Testis (tissue), 3 donors: Measurements from ENCODE around the gene NTMT1. TPM values are rescaled to one million over a fixed set of nuclear protein-coding genes. Genes with fewer than 3 reads are reported as not detected.

Experiments used
- DNase-seq: peaks from one replicate; pipeline ENCODE4 v3.0.0-alpha.2; 2019
- H3K27ac ChIP-seq, 2 donors: fragments of 200-600 bp; sonication (generic); one replicate each; pipeline ENCODE4 v1.5.1; 2019
- H3K27me3 ChIP-seq: fragments of 200-600 bp; sonication (generic); one replicate; pipeline ENCODE4 v1.5.1; 2019
- H3K36me3 ChIP-seq: fragments of 200-600 bp; sonication (generic); one replicate; pipeline ENCODE4 v1.5.1; 2017; ENCODE audit warnings: low read depth; ENCODE audit errors: missing control alignments
- H3K4me1 ChIP-seq: fragments of 200-600 bp; sonication (generic); one replicate; pipeline ENCODE4 v1.5.1; 2019
- H3K4me3 ChIP-seq, 2 donors: fragments of 200-600 bp; sonication (generic); one replicate each; pipeline ENCODE4 v1.5.1; 2017 to 2019
- H3K9me3 ChIP-seq: fragments of 200-600 bp; sonication (generic); one replicate; pipeline ENCODE4 v1.5.1; 2017
- POLR2A ChIP-seq: fragments of 450-650 bp; IDR thresholded peaks from one replicate; pipeline ENCODE4 v1.6.1; 2017; ENCODE audit warnings: antibody characterized with exemption, mild to moderate bottlenecking, moderate library complexity
- WGBS, 2 donors: methylation state at CpG; one replicate each; pipeline ENCODE4 v1.1.5; 2018; 5-methylcytosine and 5-hydroxymethylcytosine counted together
- intact Hi-C: fragments of 100-400 bp; cut with DNase I; formaldehyde crosslinking; loops from one replicate; pipeline ENCODE4 v1.15.1; 2023; ENCODE audit warnings: low total_unique reads
- polyA plus RNA-seq: library from polyadenylated mRNA; stranded (reverse); fragments of 350-450 nt; fragmentation: Illumina TruSeq; extraction: RNeasy Lipid Tissue Mini Kit (QIAGEN cat#74804); gene quantifications from one replicate; pipeline ENCODE4 v1.2.3, GENCODE V29; 2014; ENCODE audit warnings: low read depth, low replicate concordance; ENCODE audit not compliant: insufficient read depth
- total RNA-seq, 2 donors: library from RNA; depleted of rRNA; stranded (reverse); fragments of >200 nt; gene quantifications; one replicate each; pipeline ENCODE4 v1.2.3, GENCODE V29; 2016
- TF ChIP-seq, protein P1 (sequence below), 3 experiments: fragments of 450-650 bp in 2 of 3; fragments of 200-600 bp in 1 of 3; sonication (generic) in 1 of 3; IDR thresholded peaks; one replicate each; pipeline ENCODE4 v1.5.1; 2016 to 2019; ENCODE audit warnings: antibody characterized with exemption in 3 of 3, mild to moderate bottlenecking in 2 of 3, moderate library complexity in 1 of 3

Gene NTMT1
- total and polyA plus RNA-seq, 3 donors from 2014 or later = 71.8 to 189 (median 82.6) TPM

DNA sequence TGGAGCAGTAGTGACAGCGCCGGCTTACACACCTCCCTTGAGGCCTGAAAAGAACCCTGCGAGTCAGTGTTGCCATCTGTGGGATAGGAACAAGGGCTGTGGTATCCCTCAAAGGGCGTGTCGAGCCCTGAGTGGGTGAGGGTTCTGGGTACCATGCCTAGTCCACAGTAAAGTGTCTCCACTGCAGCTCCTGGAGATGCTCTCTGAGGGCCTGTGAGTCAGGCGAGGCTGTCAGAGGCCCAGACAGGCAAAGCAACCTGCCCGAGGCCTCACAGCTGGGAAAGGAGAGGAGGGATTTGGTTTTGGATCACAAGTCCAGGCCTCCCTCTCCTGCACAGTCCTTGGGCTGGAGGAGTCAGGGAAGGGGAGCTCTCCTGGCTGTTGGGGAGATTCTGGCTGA lies 45.6 kb downstream of the NTMT1 start:
- no peak for DNase-seq
- WGBS, 2 donors = 89 to 91% methylated on average over 7 of the region's 7 CpGs
- Histone ChIP-seq H3K4me3 (no peak overlapping the region), H3K27ac (no peak overlapping the region), H3K4me1 (peaks cover 4% of the 10 kb centered on the region), H3K9me3 (no peaks in the 10 kb centered on the region), H3K36me3 (no peaks in the 10 kb centered on the region), H3K27me3 (no peaks in the 10 kb centered on the region)
- intact Hi-C loops = no loop called here
- TF ChIP-seq, protein P1, sequence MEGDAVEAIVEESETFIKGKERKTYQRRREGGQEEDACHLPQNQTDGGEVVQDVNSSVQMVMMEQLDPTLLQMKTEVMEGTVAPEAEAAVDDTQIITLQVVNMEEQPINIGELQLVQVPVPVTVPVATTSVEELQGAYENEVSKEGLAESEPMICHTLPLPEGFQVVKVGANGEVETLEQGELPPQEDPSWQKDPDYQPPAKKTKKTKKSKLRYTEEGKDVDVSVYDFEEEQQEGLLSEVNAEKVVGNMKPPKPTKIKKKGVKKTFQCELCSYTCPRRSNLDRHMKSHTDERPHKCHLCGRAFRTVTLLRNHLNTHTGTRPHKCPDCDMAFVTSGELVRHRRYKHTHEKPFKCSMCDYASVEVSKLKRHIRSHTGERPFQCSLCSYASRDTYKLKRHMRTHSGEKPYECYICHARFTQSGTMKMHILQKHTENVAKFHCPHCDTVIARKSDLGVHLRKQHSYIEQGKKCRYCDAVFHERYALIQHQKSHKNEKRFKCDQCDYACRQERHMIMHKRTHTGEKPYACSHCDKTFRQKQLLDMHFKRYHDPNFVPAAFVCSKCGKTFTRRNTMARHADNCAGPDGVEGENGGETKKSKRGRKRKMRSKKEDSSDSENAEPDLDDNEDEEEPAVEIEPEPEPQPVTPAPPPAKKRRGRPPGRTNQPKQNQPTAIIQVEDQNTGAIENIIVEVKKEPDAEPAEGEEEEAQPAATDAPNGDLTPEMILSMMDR (IDR thresholded peaks at IDR 0.05) = no peak
- no peak for TF ChIP-seq POLR2A

DNA sequence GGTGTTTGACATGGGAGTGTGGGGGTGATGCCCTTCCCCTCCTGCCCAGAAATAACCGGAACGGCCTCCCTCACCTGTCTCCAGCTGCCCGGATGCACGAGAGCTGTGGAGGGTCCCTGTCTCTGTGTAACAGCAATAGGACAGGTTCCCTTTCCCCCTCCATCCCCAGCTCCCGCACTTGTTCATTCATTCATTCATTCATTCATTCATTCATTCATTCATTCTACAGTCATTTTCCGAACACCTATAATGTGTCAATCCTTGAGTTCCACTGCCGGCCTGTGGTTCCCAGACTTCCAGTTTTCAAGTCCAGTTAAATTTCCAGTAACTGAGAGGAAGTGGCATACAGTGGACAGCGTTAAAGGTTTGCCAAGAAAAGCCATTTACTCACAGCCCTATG lies 46.7 kb downstream of the NTMT1 start:
- no peaks in the 10 kb centered on the region for H3K9me3 ChIP-seq
- DNase-seq = no peak
- no peak overlapping the region for H3K27ac ChIP-seq
- TF ChIP-seq, protein P1 (IDR thresholded peaks at IDR 0.05) = no peak
- TF ChIP-seq POLR2A = no peak
- H3K36me3 ChIP-seq = no peaks in the 10 kb centered on the region
- no peaks in the 10 kb centered on the region for H3K27me3 ChIP-seq
- intact Hi-C loops = no loop called here
- H3K4me1 ChIP-seq = peaks cover 4% of the 10 kb centered on the region
- WGBS, 2 donors = 92% methylated on average over 8 of the region's 8 CpGs
- no peak overlapping the region for H3K4me3 ChIP-seq

DNA sequence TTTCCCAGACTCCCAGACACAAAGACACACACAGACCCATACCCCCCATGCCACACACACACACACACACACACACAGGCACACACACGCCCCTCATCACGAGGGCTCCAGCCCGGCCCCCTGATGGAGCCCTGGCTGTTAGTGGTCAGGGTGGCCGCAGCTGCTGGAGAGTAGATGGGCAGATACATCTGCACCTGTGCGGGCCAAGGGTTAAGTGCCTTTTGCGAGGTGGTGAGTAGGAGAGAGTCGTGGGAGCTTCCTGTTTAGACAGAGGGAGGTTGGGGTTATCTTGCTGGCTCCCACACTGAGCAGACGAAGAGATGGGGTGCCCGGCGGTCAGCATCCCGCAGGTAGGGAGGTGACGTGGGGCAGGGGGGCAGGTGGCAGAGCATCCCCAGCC lies 47.6 kb downstream of the NTMT1 start:
- Histone ChIP-seq H3K9me3 (no peaks in the 10 kb centered on the region), H3K4me3 (no peak overlapping the region), H3K36me3 (no peaks in the 10 kb centered on the region), H3K27me3 (no peaks in the 10 kb centered on the region), H3K27ac (no peak overlapping the region), H3K4me1 (peaks cover 4% of the 10 kb centered on the region)
- intact Hi-C loops = no loop called here
- 58 to 88% methylated on average over 5 to 12 of the region's 12 CpGs for WGBS, 2 donors
- TF ChIP-seq, protein P1 (IDR thresholded peaks at IDR 0.05) = no peak
- TF ChIP-seq POLR2A = no peak
- no peak for DNase-seq

DNA sequence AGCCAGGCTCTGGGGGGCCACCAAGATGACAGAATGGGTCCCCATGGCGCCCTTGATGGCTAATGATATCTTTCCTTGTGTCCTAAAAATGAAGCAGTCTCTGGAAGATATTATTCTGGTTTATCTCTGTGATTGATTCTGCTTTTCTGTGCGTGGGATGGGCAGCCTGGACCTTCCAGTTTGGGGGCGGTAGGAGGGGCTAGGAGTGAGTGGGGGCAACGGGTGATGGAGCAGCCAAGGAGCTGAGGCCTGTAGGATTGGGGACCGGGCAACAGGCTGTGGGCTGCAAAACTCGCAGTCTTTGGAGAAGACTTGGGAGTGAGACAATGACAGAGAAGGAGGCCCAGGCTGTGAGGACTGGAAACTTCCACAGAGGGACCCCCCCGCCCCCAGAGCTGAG lies 48.3 kb downstream of the NTMT1 start:
- intact Hi-C loops = no loop called here
- WGBS, 2 donors = 71 to 80% methylated on average over 6 to 7 of the region's 7 CpGs
- DNase-seq = no peak
- H3K27ac ChIP-seq = no peak overlapping the region
- H3K27me3 ChIP-seq = no peaks in the 10 kb centered on the region
- peaks cover 4% of the 10 kb centered on the region for H3K4me1 ChIP-seq
- no peaks in the 10 kb centered on the region for H3K9me3 ChIP-seq
- TF ChIP-seq POLR2A = no peak
- TF ChIP-seq, protein P1 (IDR thresholded peaks at IDR 0.05) = no peak
- H3K4me3 ChIP-seq = no peak overlapping the region
- no peaks in the 10 kb centered on the region for H3K36me3 ChIP-seq

DNA sequence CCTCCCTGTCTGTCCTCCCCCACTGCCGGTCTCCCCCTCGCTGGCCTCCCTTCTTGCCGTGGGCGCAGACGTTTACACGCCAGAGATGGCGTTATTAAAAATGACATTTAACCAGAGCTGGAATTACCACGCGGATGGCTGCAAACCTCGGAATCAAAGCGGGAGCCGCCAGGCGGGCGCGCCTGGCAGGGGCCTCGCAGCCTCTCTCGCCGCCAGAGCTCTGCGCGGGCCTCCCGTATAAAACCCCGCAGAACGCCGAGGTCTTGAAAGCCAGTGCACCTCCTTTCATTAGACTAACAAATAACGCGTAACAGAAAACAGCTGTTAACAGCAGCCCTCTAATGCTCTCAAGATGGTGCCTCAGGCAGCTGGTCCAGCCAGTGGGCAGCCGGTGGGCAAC lies 49.7 kb downstream of the NTMT1 start:
- WGBS, 2 donors = 40 to 60% methylated on average over 22 to 24 of the region's 27 CpGs
- Histone ChIP-seq H3K9me3 (no peaks in the 10 kb centered on the region), H3K4me3 (no peak overlapping the region), H3K4me1 (peaks cover 4% of the 10 kb centered on the region), H3K36me3 (no peaks in the 10 kb centered on the region), H3K27me3 (no peaks in the 10 kb centered on the region), H3K27ac (no peak overlapping the region)
- TF ChIP-seq, protein P1 (IDR thresholded peaks at IDR 0.05) = no peak
- TF ChIP-seq POLR2A = no peak
- DNase-seq = no peak
- intact Hi-C loops = no loop called here
